Muscle layer of duodenum (tissue), 2 donors: ENCODE data around the gene PFKP.

Experiments
- H3K27ac ChIP-seq: one replicate; pipeline ENCODE4 v1.7.0; 2013; ENCODE audit warnings: mild to moderate bottlenecking, low read length
- H3K27me3 ChIP-seq: one replicate; pipeline ENCODE4 v1.7.0; 2013; ENCODE audit warnings: low read depth, mild to moderate bottlenecking, control low read depth, low read length
- H3K36me3 ChIP-seq, 2 donors: one replicate each; pipeline ENCODE4 v1.7.0; 2013; ENCODE audit warnings: low read length in 2 of 2, control low read depth in 1 of 2, mild to moderate bottlenecking in 1 of 2; ENCODE audit not compliant: insufficient read depth in 2 of 2, control insufficient read depth in 1 of 2
- H3K4me1 ChIP-seq, 2 donors: one replicate each; pipeline ENCODE4 v1.7.0; 2013; ENCODE audit warnings: low read length in 2 of 2, mild to moderate bottlenecking in 2 of 2, control low read depth in 1 of 2, moderate library complexity in 1 of 2; ENCODE audit not compliant: insufficient read depth in 2 of 2, control insufficient read depth in 1 of 2
- H3K4me3 ChIP-seq, 2 donors: one replicate each; pipeline ENCODE4 v1.7.0; 2013; ENCODE audit warnings: low read length in 2 of 2, low read depth in 1 of 2, mild to moderate bottlenecking in 1 of 2
- H3K9me3 ChIP-seq, 2 donors: one replicate each; pipeline ENCODE4 v1.7.0; 2013; ENCODE audit warnings: low read length in 2 of 2, control low read depth in 1 of 2, mild to moderate bottlenecking in 1 of 2; ENCODE audit not compliant: control insufficient read depth in 1 of 2
- donor health status: healthy.

PFKP gene

DNA sequence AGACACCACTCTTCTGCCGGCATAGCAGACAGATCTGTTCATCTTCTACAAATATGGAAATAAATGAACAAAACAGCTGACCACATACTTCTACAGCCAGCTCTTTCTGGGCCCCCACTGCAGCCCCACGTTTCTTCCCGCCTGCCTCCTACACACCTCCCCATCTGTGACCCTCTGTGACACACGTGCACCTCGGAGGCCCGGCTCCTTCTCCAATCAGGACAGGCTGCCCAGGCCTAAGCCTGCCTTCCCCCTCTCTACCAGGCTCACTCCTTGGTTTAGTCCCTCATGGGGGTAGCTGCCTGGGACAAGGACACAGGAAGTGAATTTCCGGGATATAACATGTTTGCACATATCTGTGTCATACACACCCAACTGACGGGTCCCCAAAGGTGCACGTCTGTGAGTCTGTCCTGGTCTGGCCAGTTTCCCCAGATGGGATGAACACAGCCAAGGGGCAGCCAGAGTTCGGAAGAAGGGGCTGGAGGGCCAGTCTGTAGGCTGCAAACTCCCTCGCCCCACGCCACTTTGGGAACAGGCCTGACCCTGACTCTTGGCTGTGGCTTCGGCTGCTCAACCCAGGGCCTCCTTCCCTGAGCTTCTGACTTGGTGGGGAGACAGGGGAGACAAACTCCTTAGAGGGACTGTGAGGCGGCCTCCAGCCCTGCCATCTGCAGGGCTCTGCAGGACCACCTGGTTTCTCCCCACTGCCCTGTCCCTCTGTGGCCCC is 75.0 kb downstream of the PFKP start:
- Histone ChIP-seq H3K27ac (no peak overlapping the region), H3K9me3 (no peaks in the 10 kb centered on the region), H3K36me3 (peaks cover 69 to 82% of the 10 kb centered on the region in 2 donors), H3K4me1 (peaks cover 0 to 15% of the 10 kb centered on the region in 2 donors), H3K4me3 (no peak overlapping the region), H3K27me3 (no peaks in the 10 kb centered on the region)

DNA sequence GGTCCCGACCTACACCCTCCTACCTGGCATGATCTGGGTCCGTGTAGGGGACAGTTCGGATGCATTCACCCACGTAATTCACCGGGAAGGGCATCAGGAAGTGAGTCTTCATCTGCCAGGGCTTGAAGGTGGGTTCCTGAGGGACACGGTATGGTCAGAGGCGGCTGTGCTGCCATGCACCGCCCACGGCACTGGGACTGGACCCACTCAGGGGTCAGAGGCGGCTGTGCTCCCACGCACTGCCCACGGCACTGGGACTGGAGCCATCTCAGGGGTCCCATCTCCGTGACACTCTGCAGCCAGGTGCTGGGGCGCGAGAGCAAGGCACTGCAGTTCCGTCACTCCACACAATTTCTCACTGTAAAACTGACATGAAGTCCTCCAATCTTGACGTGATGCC is 76.0 kb downstream of the PFKP start:
- Histone ChIP-seq H3K9me3 (no peaks in the 10 kb centered on the region), H3K27ac (no peak overlapping the region), H3K36me3 (peaks cover 76 to 82% of the 10 kb centered on the region in 2 donors), H3K27me3 (no peaks in the 10 kb centered on the region), H3K4me3 (no peak overlapping the region), H3K4me1 (peaks cover 0 to 10% of the 10 kb centered on the region in 2 donors)

DNA sequence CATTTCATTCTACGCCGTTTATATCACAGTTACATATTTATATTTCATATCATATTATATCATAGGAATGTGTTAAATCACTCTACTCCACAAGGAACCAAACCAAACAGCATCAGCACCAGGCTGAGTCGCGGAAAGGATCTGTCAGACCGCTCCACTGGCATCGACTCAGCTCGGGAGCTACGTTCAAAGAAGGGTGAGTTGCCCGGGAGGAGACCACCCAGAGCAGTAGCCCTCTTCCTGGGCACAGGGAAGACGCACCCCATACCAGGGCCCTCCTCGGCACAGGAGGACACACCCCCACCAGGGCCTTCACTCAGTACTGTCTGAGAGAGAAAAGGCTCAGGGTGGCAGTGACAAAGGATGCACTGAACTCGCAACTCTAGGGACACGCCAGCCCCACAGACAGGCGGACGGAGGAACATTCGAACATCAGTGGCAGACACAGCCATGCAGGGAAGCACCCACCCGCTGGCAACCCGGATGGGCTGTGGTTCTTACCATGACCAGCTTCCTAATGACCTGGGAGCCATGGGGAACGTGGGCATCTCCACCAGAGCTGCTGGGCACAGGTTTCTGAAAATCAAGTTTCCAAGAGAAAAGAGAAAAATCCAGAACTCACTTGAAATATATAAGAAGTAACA is 76.6 kb downstream of the PFKP start:
- Histone ChIP-seq H3K9me3 (no peaks in the 10 kb centered on the region), H3K4me3 (no peak overlapping the region), H3K27me3 (no peaks in the 10 kb centered on the region), H3K27ac (no peak overlapping the region), H3K36me3 (peaks cover 76 to 82% of the 10 kb centered on the region in 2 donors), H3K4me1 (peaks cover 0 to 10% of the 10 kb centered on the region in 2 donors)

DNA sequence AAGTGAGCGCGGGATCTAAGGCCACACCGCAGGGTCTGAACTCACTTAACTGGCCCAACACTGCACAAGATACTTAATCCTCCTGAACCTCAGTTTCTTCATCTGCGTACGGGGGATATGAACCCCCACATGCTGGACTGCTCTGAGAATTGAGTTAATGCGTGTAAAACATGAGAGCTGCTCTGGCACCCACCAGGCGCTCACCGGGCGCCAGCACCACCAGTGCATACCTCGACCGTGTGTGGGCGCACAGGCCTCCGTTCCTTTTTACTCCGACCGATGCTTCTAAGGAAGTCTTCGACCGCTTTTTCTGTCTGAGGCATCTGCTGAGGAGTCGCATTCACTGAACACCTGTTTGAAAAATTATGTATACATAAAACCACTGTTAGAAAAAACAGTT is 78.0 kb downstream of the PFKP start:
- no peak overlapping the region for H3K27ac ChIP-seq
- peaks cover 76 to 82% of the 10 kb centered on the region in 2 donors for H3K36me3 ChIP-seq
- H3K4me1 ChIP-seq, result peaks cover 0 to 8% of the 10 kb centered on the region in 2 donors
- H3K4me3 ChIP-seq, result no peak overlapping the region
- no peaks in the 10 kb centered on the region for H3K9me3 ChIP-seq
- H3K27me3 ChIP-seq, result no peaks in the 10 kb centered on the region

DNA sequence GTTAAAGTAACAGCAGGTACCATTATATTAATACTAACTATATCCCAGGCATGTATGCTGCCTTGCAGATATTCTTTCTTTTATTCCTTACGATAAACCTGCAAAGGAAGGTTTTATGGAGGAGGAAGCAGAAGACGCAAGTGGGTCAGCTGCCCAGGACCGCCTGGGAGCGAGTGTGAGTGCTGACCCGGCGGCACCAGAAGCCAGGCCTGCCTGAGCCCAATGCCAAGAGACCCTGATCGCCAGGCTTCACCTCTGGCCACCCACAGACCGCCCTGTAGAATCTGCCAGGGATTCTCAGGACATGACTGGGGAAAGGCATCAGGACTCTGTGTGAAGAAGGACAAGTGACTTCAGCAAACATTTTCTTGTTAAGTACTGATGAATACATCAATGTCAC is 78.9 kb downstream of the PFKP start:
- Histone ChIP-seq H3K4me3 (no peak overlapping the region), H3K36me3 (peaks cover 80 to 87% of the 10 kb centered on the region in 2 donors), H3K4me1 (no peaks in the 10 kb centered on the region), H3K9me3 (no peaks in the 10 kb centered on the region), H3K27ac (no peak overlapping the region), H3K27me3 (no peaks in the 10 kb centered on the region)

DNA sequence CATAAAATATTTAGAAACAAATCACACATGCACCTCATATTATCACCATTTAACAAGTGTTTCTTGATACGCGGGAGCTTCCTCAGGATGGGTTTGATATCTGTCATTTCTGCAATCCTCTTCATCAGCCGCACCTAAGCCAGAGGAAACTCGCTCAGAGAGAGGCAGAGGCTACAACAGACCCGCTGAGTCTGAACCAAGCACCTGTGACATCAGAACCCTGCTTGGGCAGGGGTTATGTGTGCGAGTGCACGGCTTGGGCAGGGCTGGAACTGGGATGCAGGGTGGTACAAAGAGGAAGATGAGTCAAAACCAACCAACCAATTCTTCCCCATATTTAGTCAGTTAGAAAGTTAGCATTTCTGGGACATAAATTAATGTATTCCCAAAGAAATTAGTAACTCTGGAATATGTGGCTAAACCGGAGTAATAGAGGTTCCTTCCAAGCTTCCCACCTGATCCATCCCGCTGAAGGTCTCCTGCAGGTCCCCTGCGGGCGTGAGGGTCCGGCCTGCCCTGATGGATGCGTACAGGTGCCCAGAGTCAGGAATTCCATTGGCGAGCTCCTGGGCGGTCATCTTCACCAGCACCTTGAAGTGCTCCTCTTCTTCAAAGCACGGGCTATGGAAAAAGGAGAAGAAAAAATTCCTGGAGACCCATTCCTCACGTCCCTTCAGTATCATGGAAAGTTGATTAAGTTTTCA is 79.9 kb downstream of the PFKP start:
- peaks cover 80 to 94% of the 10 kb centered on the region in 2 donors for H3K36me3 ChIP-seq

DNA sequence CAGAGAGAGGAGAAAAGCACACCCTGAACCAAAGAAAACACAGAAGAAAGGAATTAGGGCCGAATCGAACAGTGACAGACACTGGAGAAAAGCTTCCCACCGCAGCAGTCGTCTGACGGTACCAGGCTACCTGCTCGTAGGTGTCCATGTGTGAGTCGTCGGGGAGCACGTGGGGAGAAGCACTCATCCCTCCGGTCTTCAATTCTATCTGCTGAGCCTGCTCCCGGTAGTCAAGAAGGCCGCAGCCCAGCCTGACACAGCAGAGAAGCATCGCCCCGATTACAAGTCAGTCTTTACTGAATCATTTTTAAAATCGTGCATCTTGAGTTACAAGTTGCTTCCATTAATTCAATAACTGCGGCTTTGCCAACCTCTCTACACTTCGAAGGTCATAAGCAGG is 80.7 kb downstream of the PFKP start:
- H3K27me3 ChIP-seq, result no peaks in the 10 kb centered on the region
- H3K36me3 ChIP-seq, result peaks cover 80 to 94% of the 10 kb centered on the region in 2 donors
- H3K4me1 ChIP-seq, result no peaks in the 10 kb centered on the region
- no peaks in the 10 kb centered on the region for H3K9me3 ChIP-seq
- no peak overlapping the region for H3K27ac ChIP-seq
- H3K4me3 ChIP-seq, result no peak overlapping the region

More for the DNA sequence above, 79.9 kb downstream of the PFKP start:
- H3K9me3 ChIP-seq, result no peaks in the 10 kb centered on the region
- H3K27ac ChIP-seq, result no peak overlapping the region
- H3K4me3 ChIP-seq, result no peak overlapping the region
- H3K27me3 ChIP-seq, result no peaks in the 10 kb centered on the region
- H3K4me1 ChIP-seq, result no peaks in the 10 kb centered on the region

DNA sequence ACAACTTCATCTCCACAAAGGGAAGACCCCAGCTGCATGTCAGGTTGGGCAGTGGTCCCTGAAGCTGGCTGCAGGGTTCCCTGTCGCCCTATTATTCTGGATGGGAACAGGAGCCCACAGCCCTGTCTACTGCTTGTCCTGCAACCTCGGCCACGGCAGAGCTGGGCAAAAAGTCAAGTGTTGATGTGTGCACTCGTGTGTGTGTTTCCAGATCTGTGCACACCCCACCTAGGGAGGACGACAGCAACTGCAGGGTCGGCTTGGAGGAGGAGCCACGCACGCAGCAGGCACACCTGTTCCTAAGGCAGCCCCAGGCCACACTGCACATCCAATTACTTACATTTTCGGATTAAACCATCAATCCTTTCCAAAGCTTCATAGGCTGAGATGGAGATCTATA is 81.6 kb downstream of the PFKP start:
- Histone ChIP-seq H3K4me1 (no peaks in the 10 kb centered on the region), H3K4me3 (no peak overlapping the region), H3K27me3 (no peaks in the 10 kb centered on the region), H3K27ac (no peak overlapping the region), H3K9me3 (no peaks in the 10 kb centered on the region), H3K36me3 (peaks cover 79 to 93% of the 10 kb centered on the region in 2 donors)

DNA sequence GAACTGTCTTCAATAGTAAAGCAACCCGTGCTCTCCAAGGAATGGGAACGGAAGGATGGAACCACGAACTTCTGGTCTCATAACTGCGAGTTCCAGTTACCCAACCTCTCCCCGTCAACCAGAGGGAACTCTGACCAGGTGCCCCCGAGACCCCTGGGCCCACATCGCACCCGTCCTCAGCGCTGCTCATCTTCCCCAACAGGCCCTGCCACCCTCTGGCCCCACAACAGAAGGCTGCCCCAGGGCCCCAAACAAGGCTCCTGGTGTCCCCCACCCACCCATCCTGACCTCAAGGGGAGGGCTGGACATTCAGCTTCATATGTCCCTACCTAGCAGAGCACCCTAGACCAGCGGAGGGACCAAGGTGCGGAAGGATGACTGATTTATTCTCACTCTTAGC is 82.6 kb downstream of the PFKP start:
- H3K4me1 ChIP-seq, result no peaks in the 10 kb centered on the region
- no peaks in the 10 kb centered on the region for H3K27me3 ChIP-seq
- no peak overlapping the region for H3K4me3 ChIP-seq
- H3K9me3 ChIP-seq, result no peaks in the 10 kb centered on the region
- no peak overlapping the region for H3K27ac ChIP-seq
- H3K36me3 ChIP-seq, result peaks cover 84 to 95% of the 10 kb centered on the region in 2 donors

DNA sequence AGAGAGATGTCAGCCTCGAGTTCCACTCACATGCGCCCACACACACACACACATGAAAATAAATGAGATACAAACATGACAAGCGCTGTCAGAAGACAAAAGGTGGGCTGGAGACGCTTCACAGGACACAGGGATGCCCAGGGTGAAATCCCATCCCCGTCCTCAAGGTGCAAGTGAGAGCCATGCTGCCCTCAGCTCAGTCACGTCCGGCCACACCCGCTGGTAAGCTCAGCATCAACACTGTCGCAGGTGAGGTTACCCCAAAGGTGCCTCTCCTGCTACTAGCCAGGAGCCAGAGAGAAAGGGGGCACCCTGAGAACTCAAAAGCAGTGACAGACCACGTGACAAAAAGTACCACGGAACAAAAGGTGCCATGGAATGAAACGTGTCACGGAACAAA is 83.0 kb downstream of the PFKP start:
- H3K9me3 ChIP-seq, result no peaks in the 10 kb centered on the region
- no peak overlapping the region for H3K4me3 ChIP-seq
- H3K27me3 ChIP-seq, result no peaks in the 10 kb centered on the region
- peaks cover 84 to 95% of the 10 kb centered on the region in 2 donors for H3K36me3 ChIP-seq
- no peak overlapping the region for H3K27ac ChIP-seq
- H3K4me1 ChIP-seq, result no peaks in the 10 kb centered on the region

DNA sequence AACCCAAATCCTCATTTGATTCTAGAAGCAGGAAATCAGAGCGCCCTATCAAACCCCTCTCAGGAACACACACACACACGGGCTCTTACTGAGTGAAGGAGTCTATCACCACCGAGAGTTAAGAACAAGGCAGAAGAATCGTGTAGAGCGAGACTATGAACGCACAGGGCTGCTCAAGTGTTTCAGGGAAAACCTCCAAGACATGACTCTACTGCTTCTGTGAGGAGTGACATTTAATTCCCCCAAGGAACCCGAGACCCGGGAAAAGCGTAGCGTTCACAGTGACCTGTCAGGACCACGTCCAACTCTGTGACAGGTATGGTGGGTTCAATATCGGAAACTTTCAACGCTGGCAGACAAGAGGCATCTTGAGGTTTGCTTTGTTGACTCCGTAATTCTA is 83.6 kb downstream of the PFKP start:
- H3K36me3 ChIP-seq, result peaks cover 84 to 94% of the 10 kb centered on the region in 2 donors

More for the DNA sequence above, 83.6 kb downstream of the PFKP start:
- Histone ChIP-seq H3K4me1 (no peaks in the 10 kb centered on the region), H3K9me3 (no peaks in the 10 kb centered on the region), H3K4me3 (no peak overlapping the region), H3K27me3 (no peaks in the 10 kb centered on the region), H3K27ac (no peak overlapping the region)
